Activated CD8-positive, alpha-beta memory T cell treated with anti-CD3 and anti-CD28 coated beads for 1 hour (primary cell): Measurements from ENCODE around the gene IGF2BP1.
"Not testable (repeated sequence)": the region's sequence is repeated elsewhere in the genome, so short reads cannot be mapped to it uniquely, and the experiment has no call there.

ENCODE experiments used
- DNase-seq, 2 donors: peaks; one replicate each; pipeline ENCODE4 v3.0.0-alpha.2; 2020; ENCODE audit warnings: low read depth in 1 of 2; ENCODE audit errors: extremely low read depth in 1 of 2

The IGF2BP1 gene

GRCh38 chr17:49051269-49051668 is 54.1 kb downstream of the IGF2BP1 start:
- no peak for DNase-seq

GRCh38 chr17:49053171-49053829 is 56.1 kb downstream of the IGF2BP1 start:
- DNase-seq: no peak

- DNase-seq: no peak
Measured at GRCh38 chr17:49054342-49055092, 57.3 kb downstream of the IGF2BP1 start.

- DNase-seq: no peak
Measured at GRCh38 chr17:49055181-49055927, 58.2 kb downstream of the IGF2BP1 start.

- no peak for DNase-seq
Measured at GRCh38 chr17:49061524-49061943, 64.3 kb downstream of the IGF2BP1 start.

GRCh38 chr17:49063652-49064051 is 66.5 kb downstream of the IGF2BP1 start:
- no peak for DNase-seq

- no peak for DNase-seq
Measured at GRCh38 chr17:49067163-49067562, 70.0 kb downstream of the IGF2BP1 start.

- DNase-seq: no peak
Measured at GRCh38 chr17:49069585-49070273, 72.5 kb downstream of the IGF2BP1 start.

- no peak for DNase-seq
Measured at GRCh38 chr17:49071106-49071505, 73.9 kb downstream of the IGF2BP1 start.

- no peak for DNase-seq
Measured at GRCh38 chr17:49074851-49075540, 77.8 kb downstream of the IGF2BP1 start.

- no peak for DNase-seq
Measured at GRCh38 chr17:49076573-49077384, 79.6 kb downstream of the IGF2BP1 start.

GRCh38 chr17:49078248-49078647 is 81.1 kb downstream of the IGF2BP1 start:
- no peak for DNase-seq

GRCh38 chr17:49079840-49080663 is 82.9 kb downstream of the IGF2BP1 start:
- no peak for DNase-seq

- DNase-seq: no peak
Measured at GRCh38 chr17:49082231-49082630, 85.0 kb downstream of the IGF2BP1 start.

- DNase-seq: not testable (repeated sequence)
Measured at GRCh38 chr17:49085046-49085445, 87.9 kb downstream of the IGF2BP1 start.

GRCh38 chr17:49085565-49086315 is 88.6 kb downstream of the IGF2BP1 start:
- DNase-seq: no peak

GRCh38 chr17:49086316-49086605 is 89.1 kb downstream of the IGF2BP1 start:
- DNase-seq: no peak

- DNase-seq: no peak
Measured at GRCh38 chr17:49086649-49087048, 89.5 kb downstream of the IGF2BP1 start.
